OCI-LY1 (cell line): ENCODE results near the gene SSBP2.

Experiments used
- H2AFZ ChIP-seq: fragments of 200-600 bp; sonication (generic), shearing (Covaris generic); 2 replicates; pipeline ENCODE4 v1.6.0; 2014; ENCODE audit warnings: antibody characterized with exemption, mild to moderate bottlenecking, low read length
- H3F3A ChIP-seq: fragments of 200-600 bp; sonication (generic), shearing (Covaris generic); 2 replicates; pipeline ENCODE4 v1.6.0; 2014; ENCODE audit warnings: mild to moderate bottlenecking, antibody characterized with exemption, low read length, moderate library complexity; ENCODE audit not compliant: insufficient read depth
- H3K27ac ChIP-seq: fragments of 200-600 bp; sonication (generic); 2 replicates; pipeline ENCODE4 v1.5.1; 2014; ENCODE audit warnings: low read length, mixed run types, mild to moderate bottlenecking, low read depth; ENCODE audit not compliant: poor library complexity, severe bottlenecking
- H3K27me3 ChIP-seq: fragments of 200-600 bp; sonication (generic); 2 replicates; pipeline ENCODE4 v1.6.0; 2014; ENCODE audit warnings: antibody characterized with exemption, mild to moderate bottlenecking, low read length, moderate library complexity; ENCODE audit not compliant: insufficient read depth
- H3K36me3 ChIP-seq: fragments of 200-600 bp; sonication (generic); 2 replicates; pipeline ENCODE4 v1.6.1; 2014; ENCODE audit warnings: mild to moderate bottlenecking, antibody characterized with exemption, low read length, moderate library complexity, mixed read lengths; ENCODE audit not compliant: insufficient read depth
- H3K4me1 ChIP-seq: fragments of 200-600 bp; sonication (generic); 2 replicates; pipeline ENCODE4 v1.5.1; 2014; ENCODE audit warnings: mild to moderate bottlenecking, low read length, moderate library complexity; ENCODE audit not compliant: insufficient read depth, severe bottlenecking
- H3K4me2 ChIP-seq: fragments of 200-600 bp; sonication (generic), shearing (Covaris generic); 2 replicates; pipeline ENCODE4 v1.6.1; 2014; ENCODE audit warnings: low read length
- H3K4me3 ChIP-seq: fragments of 200-600 bp; sonication (generic); 2 replicates; pipeline ENCODE4 v1.5.1; 2014; ENCODE audit warnings: low read length, low read depth, mild to moderate bottlenecking, mixed read lengths; ENCODE audit not compliant: poor library complexity, severe bottlenecking
- H3K79me2 ChIP-seq: fragments of 200-600 bp; shearing (Covaris generic); 2 replicates; pipeline ENCODE4 v1.6.1; 2016; ENCODE audit warnings: mixed run types, low read length, mixed read lengths; ENCODE audit not compliant: insufficient read depth
- H3K9ac ChIP-seq: fragments of 200-600 bp; sonication (generic), shearing (Covaris generic); 2 replicates; pipeline ENCODE4 v1.6.1; 2014; ENCODE audit warnings: mild to moderate bottlenecking, low read length, mixed read lengths
- H3K9me2 ChIP-seq: fragments of 200-600 bp; sonication (generic), shearing (Covaris generic); 2 replicates; pipeline ENCODE4 v1.6.1; 2014; ENCODE audit warnings: low read depth, mild to moderate bottlenecking, low read length, mixed read lengths
- H3K9me3 ChIP-seq: fragments of 200-600 bp; shearing (Covaris generic); 2 replicates; pipeline ENCODE4 v1.6.1; 2014; ENCODE audit warnings: low read length, mixed read lengths
- H4K20me1 ChIP-seq: fragments of 200-600 bp; sonication (generic), shearing (Covaris generic); 2 replicates; pipeline ENCODE4 v1.6.0; 2016; ENCODE audit warnings: mild to moderate bottlenecking, low read length; ENCODE audit not compliant: insufficient read depth
- EZH2 ChIP-seq: fragments of 200-600 bp; sonication (generic), shearing (Covaris generic); IDR thresholded peaks from 2 replicates; pipeline ENCODE4 v1.8.0; 2017; ENCODE audit warnings: borderline replicate concordance, mixed run types, mild to moderate bottlenecking, antibody characterized with exemption, low read length, moderate library complexity, mixed read lengths
- TF ChIP-seq, protein P1 (sequence below): fragments of 200-600 bp; sonication (generic), shearing (Covaris generic); IDR thresholded peaks from 2 replicates; pipeline ENCODE4 v1.5.1; 2017; ENCODE audit warnings: mild to moderate bottlenecking, antibody characterized with exemption, low read length, moderate library complexity, mixed read lengths

SSBP2 gene

DNA sequence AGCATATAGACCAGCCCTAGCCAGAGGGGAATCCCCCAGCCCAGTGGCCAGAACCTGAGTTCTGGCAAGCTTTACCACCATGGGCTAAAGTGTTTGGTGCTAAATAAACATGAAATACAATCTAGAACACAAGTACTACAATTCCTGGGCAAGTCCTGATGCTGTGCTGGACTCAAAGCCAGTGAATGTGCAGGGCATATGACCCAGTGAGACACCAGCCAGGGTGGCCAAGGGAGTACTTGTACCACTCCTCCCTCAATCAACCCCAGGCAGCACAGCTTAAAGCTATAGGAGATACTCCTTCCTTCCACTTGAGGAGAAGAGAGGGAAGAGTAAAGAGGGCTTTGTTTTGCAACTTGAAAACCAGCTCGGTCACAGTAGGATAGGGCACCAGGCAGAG lies 63.6 kb downstream of the SSBP2 start:
- H3K4me2 ChIP-seq: no peak overlapping the region
- no peak overlapping the region for H3K4me3 ChIP-seq
- no peak overlapping the region for H3K9ac ChIP-seq
- H3F3A ChIP-seq: no peaks in the 10 kb centered on the region
- TF ChIP-seq EZH2: no peak
- TF ChIP-seq, protein P1, sequence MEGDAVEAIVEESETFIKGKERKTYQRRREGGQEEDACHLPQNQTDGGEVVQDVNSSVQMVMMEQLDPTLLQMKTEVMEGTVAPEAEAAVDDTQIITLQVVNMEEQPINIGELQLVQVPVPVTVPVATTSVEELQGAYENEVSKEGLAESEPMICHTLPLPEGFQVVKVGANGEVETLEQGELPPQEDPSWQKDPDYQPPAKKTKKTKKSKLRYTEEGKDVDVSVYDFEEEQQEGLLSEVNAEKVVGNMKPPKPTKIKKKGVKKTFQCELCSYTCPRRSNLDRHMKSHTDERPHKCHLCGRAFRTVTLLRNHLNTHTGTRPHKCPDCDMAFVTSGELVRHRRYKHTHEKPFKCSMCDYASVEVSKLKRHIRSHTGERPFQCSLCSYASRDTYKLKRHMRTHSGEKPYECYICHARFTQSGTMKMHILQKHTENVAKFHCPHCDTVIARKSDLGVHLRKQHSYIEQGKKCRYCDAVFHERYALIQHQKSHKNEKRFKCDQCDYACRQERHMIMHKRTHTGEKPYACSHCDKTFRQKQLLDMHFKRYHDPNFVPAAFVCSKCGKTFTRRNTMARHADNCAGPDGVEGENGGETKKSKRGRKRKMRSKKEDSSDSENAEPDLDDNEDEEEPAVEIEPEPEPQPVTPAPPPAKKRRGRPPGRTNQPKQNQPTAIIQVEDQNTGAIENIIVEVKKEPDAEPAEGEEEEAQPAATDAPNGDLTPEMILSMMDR: no peak
- H3K36me3 ChIP-seq: peaks cover 29% of the 10 kb centered on the region
- no peak overlapping the region for H3K27ac ChIP-seq
- no peaks in the 10 kb centered on the region for H3K27me3 ChIP-seq
- H3K9me2 ChIP-seq: no peaks in the 10 kb centered on the region
- no peak overlapping the region for H2AFZ ChIP-seq
- H3K4me1 ChIP-seq: no peaks in the 10 kb centered on the region
- H3K79me2 ChIP-seq: peaks cover 93% of the 10 kb centered on the region
- no peaks in the 10 kb centered on the region for H4K20me1 ChIP-seq
- peaks cover 8% of the 10 kb centered on the region for H3K9me3 ChIP-seq

DNA sequence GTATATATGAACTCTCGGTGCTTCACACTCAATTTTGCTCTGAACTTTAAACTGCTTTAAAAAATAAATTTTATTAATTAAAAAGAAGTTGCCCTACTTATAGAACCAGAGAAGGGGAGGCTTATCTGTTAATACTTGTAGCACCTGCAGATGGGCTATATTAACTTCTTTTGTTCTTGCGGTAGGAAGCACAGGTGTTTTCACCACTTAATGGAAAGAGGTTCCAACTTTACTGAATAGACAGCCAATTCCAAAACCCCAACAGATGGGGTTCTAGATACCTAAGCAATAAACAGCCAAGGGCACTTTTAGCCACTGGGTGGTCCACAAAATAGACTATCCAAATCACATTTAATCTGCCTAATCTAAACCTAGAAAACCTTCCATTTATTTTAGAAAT lies 65.4 kb downstream of the SSBP2 start:
- no peak for TF ChIP-seq EZH2
- TF ChIP-seq, protein P1: no peak
- Histone ChIP-seq H2AFZ (no peak overlapping the region), H3K4me3 (no peak overlapping the region), H3K79me2 (peaks cover 93% of the 10 kb centered on the region), H3K4me1 (no peaks in the 10 kb centered on the region), H3K9me3 (peaks cover 14% of the 10 kb centered on the region), H4K20me1 (no peaks in the 10 kb centered on the region), H3K9me2 (no peaks in the 10 kb centered on the region), H3F3A (no peaks in the 10 kb centered on the region), H3K27me3 (no peaks in the 10 kb centered on the region), H3K4me2 (no peak overlapping the region), H3K36me3 (peaks cover 26% of the 10 kb centered on the region), H3K9ac (no peak overlapping the region), H3K27ac (no peak overlapping the region)

DNA sequence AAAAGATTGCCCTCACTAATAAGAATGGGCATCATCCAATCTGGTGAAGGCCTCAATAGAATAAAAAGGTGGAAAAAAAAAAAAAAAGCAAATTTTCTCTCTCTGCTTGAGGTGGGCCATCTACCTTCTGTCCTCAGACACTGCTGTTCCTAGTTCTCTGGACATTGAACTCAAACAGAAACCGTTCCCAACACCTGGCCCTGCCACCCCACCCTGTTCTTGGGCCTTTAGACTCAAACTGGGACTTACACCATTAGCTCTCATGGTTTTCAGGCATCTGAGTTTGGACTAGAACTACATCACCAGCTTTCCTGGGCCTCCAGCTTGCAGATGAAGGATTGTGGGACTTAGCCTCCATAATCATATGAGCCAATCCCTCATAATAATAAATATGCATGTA lies 71.0 kb downstream of the SSBP2 start:
- Histone ChIP-seq H3K79me2 (peaks cover 97% of the 10 kb centered on the region), H3F3A (no peaks in the 10 kb centered on the region), H2AFZ (no peak overlapping the region), H3K4me1 (no peaks in the 10 kb centered on the region), H3K9me3 (peaks cover 11% of the 10 kb centered on the region), H4K20me1 (no peaks in the 10 kb centered on the region), H3K27ac (no peak overlapping the region), H3K27me3 (no peaks in the 10 kb centered on the region), H3K9me2 (no peaks in the 10 kb centered on the region), H3K4me2 (no peak overlapping the region), H3K4me3 (no peak overlapping the region), H3K36me3 (peaks cover 14% of the 10 kb centered on the region), H3K9ac (no peak overlapping the region)
- TF ChIP-seq, protein P1: no peak
